Tibial artery (tissue), 4 donors: ENCODE results near the gene ZNF267.
A peak's percentile ranks its signal among the peaks of the same experiment; 100 is the strongest.
"Not testable (repeated sequence)": the region's sequence is repeated elsewhere in the genome, so short reads cannot be mapped to it uniquely, and the experiment has no call there.

ENCODE experiments used
- DNase-seq, 2 donors: peaks; one replicate each; pipeline ENCODE4 v3.0.0-alpha.2; 2019
- H3K27ac ChIP-seq, 2 donors: fragments of 200-600 bp; sonication (generic) in 1 of 2; 1 replicate in 1 of 2; 2 replicates in 1 of 2; pipeline ENCODE4 v1.5.1; 2018 to 2019; ENCODE audit warnings: mild to moderate bottlenecking in 1 of 2
- H3K27me3 ChIP-seq, 2 donors: fragments of 200-600 bp; sonication (generic) in 1 of 2; one replicate each; pipeline versions ENCODE4 v1.5.1 to v1.6.0; 2016 to 2019
- H3K36me3 ChIP-seq, 3 donors: fragments of 200-600 bp; sonication (generic) in 2 of 3; one replicate each; pipeline ENCODE4 v1.5.1; 2016 to 2019; ENCODE audit warnings: mild to moderate bottlenecking in 2 of 3
- H3K4me1 ChIP-seq, 4 donors: fragments of 200-600 bp; sonication (generic) in 2 of 4; 1 replicate in 3 of 4; 2 replicates in 1 of 4; pipeline ENCODE4 v1.5.1; 2016 to 2019
- H3K4me3 ChIP-seq, 2 donors: fragments of 200-600 bp; sonication (generic) in 1 of 2; 1 replicate in 1 of 2; 2 replicates in 1 of 2; pipeline ENCODE4 v1.5.1; 2018 to 2019; ENCODE audit warnings: mild to moderate bottlenecking in 2 of 2
- H3K9me3 ChIP-seq, 3 donors: fragments of 200-600 bp; sonication (generic) in 1 of 3; one replicate each; pipeline ENCODE4 v1.5.1; 2016 to 2019
- intact Hi-C: fragments of 100-400 bp; cut with DNase I; formaldehyde crosslinking; loops from one replicate; pipeline ENCODE4 v1.15.0; 2023; ENCODE audit warnings: low total_unique reads
- TF ChIP-seq, protein P1 (sequence below), 2 experiments: fragments of 200-600 bp in 1 of 2; fragments of 450-650 bp in 1 of 2; IDR thresholded peaks; one replicate each; pipeline ENCODE4 v1.5.1; 2017 to 2019; ENCODE audit warnings: antibody characterized with exemption in 2 of 2, mild to moderate bottlenecking in 1 of 2, moderate library complexity in 1 of 2

Gene ZNF267

DNA sequence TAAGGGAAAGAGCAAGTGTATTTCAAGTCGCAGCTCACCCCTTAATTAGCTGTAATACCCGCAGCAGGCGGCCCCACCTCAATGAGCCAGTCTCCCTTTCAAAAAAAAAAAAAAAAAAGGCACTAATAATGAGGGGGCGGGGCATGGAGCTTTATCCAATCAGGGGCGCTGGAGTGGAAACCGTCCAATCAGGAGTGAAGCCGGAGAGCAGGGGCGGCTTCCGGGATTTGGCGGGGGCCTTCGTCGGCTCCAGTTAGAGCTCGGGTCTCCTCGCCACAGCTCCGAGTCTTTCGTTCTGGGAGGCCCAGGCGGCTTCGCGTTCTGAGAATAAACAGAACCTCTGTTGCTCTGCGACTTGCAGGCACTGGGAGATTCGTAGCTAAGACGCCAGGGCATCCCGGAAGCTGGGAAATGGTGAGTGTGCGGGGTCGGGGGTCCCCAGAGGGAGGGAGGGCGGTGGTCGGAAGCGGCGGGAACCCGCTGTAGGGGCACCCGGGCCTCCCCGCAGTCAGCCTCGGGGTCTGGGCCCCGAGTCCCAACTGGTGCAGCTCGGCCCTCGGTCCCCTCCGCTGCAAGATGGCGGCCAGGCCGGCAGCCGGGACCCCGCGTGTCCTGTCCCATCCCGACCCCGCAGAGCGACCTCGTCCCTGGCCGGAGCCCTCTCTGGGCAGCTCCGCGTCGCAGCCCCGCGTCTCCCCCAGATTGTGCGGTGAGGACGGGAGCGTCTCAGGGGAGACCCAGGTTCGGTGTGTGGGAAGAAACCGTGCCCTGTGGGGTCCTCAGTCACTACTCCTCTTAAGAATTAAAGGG, at the start of gene ZNF267:
TSS of gene ZNF267 (plus strand) at position 252 of the 810 bp plus-strand sequence. CDS start at position 412, 160 bp downstream.
- H3K4me1 ChIP-seq = peaks cover 0 to 49% (median 29%) of the 10 kb centered on the region in 4 donors
- no peaks in the 10 kb centered on the region for H3K27me3 ChIP-seq
- H3K4me3 ChIP-seq = peak within 1 kb of the TSS; percentile 98
- TF ChIP-seq, protein P1, sequence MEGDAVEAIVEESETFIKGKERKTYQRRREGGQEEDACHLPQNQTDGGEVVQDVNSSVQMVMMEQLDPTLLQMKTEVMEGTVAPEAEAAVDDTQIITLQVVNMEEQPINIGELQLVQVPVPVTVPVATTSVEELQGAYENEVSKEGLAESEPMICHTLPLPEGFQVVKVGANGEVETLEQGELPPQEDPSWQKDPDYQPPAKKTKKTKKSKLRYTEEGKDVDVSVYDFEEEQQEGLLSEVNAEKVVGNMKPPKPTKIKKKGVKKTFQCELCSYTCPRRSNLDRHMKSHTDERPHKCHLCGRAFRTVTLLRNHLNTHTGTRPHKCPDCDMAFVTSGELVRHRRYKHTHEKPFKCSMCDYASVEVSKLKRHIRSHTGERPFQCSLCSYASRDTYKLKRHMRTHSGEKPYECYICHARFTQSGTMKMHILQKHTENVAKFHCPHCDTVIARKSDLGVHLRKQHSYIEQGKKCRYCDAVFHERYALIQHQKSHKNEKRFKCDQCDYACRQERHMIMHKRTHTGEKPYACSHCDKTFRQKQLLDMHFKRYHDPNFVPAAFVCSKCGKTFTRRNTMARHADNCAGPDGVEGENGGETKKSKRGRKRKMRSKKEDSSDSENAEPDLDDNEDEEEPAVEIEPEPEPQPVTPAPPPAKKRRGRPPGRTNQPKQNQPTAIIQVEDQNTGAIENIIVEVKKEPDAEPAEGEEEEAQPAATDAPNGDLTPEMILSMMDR (IDR thresholded peaks at IDR 0.05) = no peak
- H3K9me3 ChIP-seq = no peaks in the 10 kb centered on the region
- intact Hi-C loops = loop anchor here (10.0 kb wide), 2 partner anchors 419 to 889 kb away; partner anchors contain the start of genes ARMC5 and HSD3B7
- H3K36me3 ChIP-seq = peaks cover 0 to 7% (median 0%) of the 10 kb centered on the region in 3 donors
- DNase-seq = peak; percentile 97 to 98
- peak within 1 kb of the TSS; percentile 92 to 94 for H3K27ac ChIP-seq

DNA sequence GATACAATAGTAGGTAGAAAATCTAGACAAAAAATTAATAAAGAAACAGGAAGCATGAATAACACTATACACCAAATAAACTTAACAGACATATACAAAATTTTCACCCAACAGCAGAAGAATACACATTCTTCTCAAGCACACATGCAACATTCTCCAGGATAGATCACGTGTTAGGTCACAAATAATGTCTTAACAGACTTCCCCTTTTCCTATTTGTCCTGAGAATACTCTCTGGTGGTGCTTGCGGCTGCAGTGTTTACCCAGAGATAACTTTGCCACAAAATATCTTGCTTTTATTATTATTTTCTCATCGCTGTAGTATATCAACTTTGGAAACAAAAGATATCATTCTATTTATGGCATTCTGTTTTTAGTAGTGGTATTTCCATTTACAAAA, 40.6 kb upstream of the ZNF267 start:
- TF ChIP-seq, protein P1 (IDR thresholded peaks at IDR 0.05) = no peak

DNA sequence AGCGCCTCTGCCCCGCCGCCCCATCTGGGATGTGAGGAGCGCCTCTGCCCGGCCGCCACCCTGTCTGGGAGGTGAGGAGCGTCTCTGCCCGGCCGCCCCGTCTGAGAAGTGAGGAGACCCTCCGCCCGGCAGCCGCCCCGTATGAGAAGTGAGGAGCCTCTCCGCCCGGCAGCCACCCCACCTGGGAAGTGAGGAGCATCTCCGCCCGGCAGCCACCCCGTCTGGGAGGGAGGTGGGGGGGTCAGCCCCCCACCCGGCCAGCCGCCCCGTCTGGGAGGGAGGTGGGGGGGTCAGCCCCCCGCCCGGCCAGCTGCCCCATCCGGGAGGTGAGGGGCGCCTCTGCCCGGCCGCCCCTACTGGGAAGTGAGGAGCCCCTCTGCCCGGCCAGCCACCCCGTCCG, 37.2 kb upstream of the ZNF267 start:
- H3K27me3 ChIP-seq, intact Hi-C loops, H3K36me3 ChIP-seq, DNase-seq, H3K9me3 ChIP-seq, H3K4me1 ChIP-seq, H3K4me3 ChIP-seq, H3K27ac ChIP-seq: not testable (repeated sequence)

More for the DNA sequence above, 40.6 kb upstream of the ZNF267 start:
- no peak overlapping the region for H3K4me3 ChIP-seq
- DNase-seq = no peak
- no peak overlapping the region for H3K27ac ChIP-seq
- H3K27me3 ChIP-seq = no peaks in the 10 kb centered on the region
- intact Hi-C loops = no loop called here
- no peaks in the 10 kb centered on the region for H3K4me1 ChIP-seq
- no peaks in the 10 kb centered on the region for H3K36me3 ChIP-seq
- peaks cover 0 to 4% (median 0%) of the 10 kb centered on the region in 3 donors for H3K9me3 ChIP-seq

DNA sequence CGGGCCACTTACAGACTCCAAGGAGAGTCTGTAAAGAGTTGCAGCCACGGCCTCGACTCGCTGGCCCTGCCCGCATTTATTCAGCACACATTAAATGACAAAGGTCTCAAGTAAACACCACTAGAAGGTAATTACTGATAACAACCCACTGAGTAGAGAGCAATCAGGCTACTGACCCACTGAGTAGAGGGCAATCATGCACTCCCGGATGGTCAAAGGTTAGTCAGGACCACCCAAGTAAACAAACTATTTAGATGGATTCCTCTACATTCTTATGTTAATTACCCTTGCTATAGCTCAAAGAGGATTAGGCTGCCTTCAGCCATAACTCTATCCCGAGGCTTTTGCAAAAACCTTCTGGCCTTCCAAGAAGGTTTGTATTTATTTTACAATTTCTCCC, 30.7 kb upstream of the ZNF267 start:
- peaks cover 0 to 5% (median 4%) of the 10 kb centered on the region in 3 donors for H3K9me3 ChIP-seq

DNA sequence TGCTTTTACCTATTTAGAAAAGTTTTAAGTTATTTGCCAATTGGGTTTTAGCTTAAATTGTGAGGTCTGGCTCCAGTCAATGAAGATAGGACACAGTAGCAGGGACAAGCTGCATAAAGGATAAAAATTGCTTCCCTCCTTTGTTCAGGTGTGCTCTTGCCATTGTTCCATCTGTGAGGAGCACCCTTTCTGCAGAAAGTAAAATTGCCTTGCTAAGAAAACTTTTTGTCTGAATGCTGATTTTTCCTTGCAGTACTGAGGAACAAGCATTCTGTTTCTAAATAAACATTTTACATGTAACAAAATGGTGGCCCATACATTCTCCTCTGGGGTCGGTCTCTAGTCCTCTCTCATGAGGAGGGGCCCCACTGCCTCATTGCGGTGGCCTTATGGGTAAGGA, 25.0 kb upstream of the ZNF267 start:
- H3K36me3 ChIP-seq, H3K27ac ChIP-seq, H3K4me3 ChIP-seq, intact Hi-C loops, DNase-seq, H3K27me3 ChIP-seq, H3K4me1 ChIP-seq: not testable (repeated sequence)
- H3K9me3 ChIP-seq = peaks cover 5 to 15% (median 14%) of the 10 kb centered on the region in 3 donors

More for the DNA sequence above, 30.7 kb upstream of the ZNF267 start:
- intact Hi-C loops = no loop called here
- Histone ChIP-seq H3K4me1 (no peaks in the 10 kb centered on the region), H3K36me3 (no peaks in the 10 kb centered on the region), H3K27ac (no peak overlapping the region), H3K27me3 (peaks cover 0 to 2% of the 10 kb centered on the region in 2 donors), H3K4me3 (no peak overlapping the region)
- no peak for DNase-seq
- TF ChIP-seq, protein P1 (IDR thresholded peaks at IDR 0.05) = no peak

DNA sequence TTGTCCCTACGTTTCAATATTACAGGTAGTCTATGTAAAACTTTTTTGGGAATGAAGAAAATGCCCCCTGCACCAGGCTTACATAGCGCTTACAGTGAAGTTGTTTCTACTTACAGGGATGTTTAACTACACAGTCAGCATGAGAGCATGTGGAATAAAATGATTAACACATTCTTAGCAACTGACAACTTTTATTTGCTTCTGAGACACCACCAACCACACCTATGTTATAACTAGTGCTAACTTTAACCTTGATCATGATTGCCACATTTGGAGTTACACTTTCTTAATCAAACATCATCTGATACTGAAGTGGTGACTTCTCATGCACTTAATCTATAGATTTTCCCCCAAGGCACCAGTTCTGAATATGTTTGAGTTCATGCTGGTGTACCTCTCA, 20.3 kb upstream of the ZNF267 start:
- Histone ChIP-seq H3K9me3 (peaks cover 0 to 14% (median 13%) of the 10 kb centered on the region in 3 donors), H3K36me3 (no peaks in the 10 kb centered on the region), H3K27ac (no peak overlapping the region), H3K4me1 (no peaks in the 10 kb centered on the region), H3K4me3 (no peak overlapping the region), H3K27me3 (no peaks in the 10 kb centered on the region)
- intact Hi-C loops = no loop called here
- no peak for DNase-seq
- TF ChIP-seq, protein P1 (IDR thresholded peaks at IDR 0.05) = no peak
